ENCODE measurements around the gene ICAM4. TPM values are rescaled to one million over a fixed set of nuclear protein-coding genes. Genes with fewer than 3 reads are reported as not detected.

The ICAM4 gene
- total and polyA plus RNA-seq, 12 donors: 0.17 to 0.83 (median 0.51) TPM; not detected in 1

DNA sequence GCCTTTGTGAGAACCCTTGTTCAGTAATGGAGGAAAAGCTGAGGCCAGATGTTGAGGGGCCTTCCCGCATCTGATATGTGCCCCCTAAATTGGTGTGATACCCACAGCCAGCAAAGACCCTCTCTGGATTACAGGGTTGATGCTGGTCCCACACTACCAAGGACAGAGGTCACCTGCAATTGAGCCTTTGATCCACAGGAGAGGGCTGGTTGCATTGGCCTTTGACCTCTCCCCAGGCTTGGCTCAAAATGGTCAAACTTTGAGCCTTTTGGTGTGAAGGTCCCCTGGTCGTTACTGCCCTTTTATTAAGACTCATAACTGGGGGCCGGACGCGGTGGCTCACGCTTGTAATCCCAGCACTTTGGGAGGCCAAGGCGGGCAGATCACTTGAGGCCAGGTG lies 43.1 kb upstream of the ICAM4 start:
- WGBS, 2 donors: 95 to 96% methylated on average over 7 of the region's 7 CpGs
- intact Hi-C loops (cut with DNase I): loop anchor here in 2 of 10 donors (10.0 kb wide), 1 partner anchor 49 kb away; the partner anchor contains the start of gene DNMT1 (in 2 of the 2)
- no peak overlapping the region for H3K4me3 ChIP-seq
- DNase-seq (no peak), ATAC-seq (no peak)
- no peak overlapping the region for H3K27ac ChIP-seq
- H3K4me1 ChIP-seq: peaks cover 0 to 2% (median 0%) of the 10 kb centered on the region in 9 donors
- no peaks in the 10 kb centered on the region for H3K9me3 ChIP-seq
- no peaks in the 10 kb centered on the region for H3K27me3 ChIP-seq
- H3K36me3 ChIP-seq: no peaks in the 10 kb centered on the region
- TF ChIP-seq, protein P1, sequence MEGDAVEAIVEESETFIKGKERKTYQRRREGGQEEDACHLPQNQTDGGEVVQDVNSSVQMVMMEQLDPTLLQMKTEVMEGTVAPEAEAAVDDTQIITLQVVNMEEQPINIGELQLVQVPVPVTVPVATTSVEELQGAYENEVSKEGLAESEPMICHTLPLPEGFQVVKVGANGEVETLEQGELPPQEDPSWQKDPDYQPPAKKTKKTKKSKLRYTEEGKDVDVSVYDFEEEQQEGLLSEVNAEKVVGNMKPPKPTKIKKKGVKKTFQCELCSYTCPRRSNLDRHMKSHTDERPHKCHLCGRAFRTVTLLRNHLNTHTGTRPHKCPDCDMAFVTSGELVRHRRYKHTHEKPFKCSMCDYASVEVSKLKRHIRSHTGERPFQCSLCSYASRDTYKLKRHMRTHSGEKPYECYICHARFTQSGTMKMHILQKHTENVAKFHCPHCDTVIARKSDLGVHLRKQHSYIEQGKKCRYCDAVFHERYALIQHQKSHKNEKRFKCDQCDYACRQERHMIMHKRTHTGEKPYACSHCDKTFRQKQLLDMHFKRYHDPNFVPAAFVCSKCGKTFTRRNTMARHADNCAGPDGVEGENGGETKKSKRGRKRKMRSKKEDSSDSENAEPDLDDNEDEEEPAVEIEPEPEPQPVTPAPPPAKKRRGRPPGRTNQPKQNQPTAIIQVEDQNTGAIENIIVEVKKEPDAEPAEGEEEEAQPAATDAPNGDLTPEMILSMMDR (IDR thresholded peaks at IDR 0.05): no peak

DNA sequence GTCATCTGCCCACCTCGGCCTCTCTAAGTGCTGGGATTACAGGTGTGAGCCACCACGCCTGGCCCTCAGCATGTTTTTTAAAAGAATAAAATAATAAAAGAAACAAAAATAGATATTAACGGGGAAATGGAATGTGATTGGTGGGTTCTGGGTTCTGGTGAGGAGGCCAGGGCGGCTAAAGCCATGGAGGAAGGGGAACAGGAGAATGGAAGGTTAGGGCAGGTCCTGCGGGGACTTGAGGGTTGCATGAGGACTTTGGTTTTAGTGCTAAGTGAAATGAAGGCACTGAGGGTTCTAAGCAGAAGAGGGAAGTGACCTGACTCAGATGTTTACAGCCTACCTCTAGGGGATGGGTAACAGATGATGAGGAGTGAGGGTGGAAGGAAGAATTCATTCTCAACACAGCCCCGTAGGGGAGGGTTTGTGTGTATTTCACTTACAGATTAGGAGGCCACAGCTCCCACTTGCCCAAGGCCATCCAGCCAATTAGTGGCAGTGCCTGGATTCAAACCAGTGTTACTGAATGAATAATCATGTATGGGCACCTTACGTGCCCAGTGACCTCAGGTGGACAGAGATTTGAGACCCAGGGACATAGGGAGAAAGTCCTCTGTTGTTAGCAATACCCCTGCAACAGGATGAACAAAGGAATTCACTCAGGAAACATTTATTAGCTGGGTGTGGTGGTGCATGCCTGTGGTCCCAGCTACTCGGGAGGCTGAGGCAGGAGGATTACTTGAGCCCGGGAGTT lies 41.4 kb upstream of the ICAM4 start:
- Histone ChIP-seq H3K4me3 (no peak overlapping the region), H3K9me3 (no peaks in the 10 kb centered on the region), H3K27me3 (no peaks in the 10 kb centered on the region), H3K27ac (no peak overlapping the region), H3K36me3 (no peaks in the 10 kb centered on the region), H3K4me1 (peaks cover 0 to 7% (median 4%) of the 10 kb centered on the region in 9 donors)
- TF ChIP-seq, protein P1 (IDR thresholded peaks at IDR 0.05): no peak
- intact Hi-C loops (cut with DNase I): loop anchor here in 4 of 10 donors (5.0 to 10.0 kb wide), 2 partner anchors 51 to 313 kb away; partner anchors contain the start of gene DNMT1 (in 2 of the 4)
- ATAC-seq (no peak), DNase-seq (no peak)
- 82 to 87% methylated on average over 9 of the region's 9 CpGs for WGBS, 2 donors

GRCh38 chr19:10246511-10246910 lies 40.2 kb upstream of the ICAM4 start:
- WGBS, 2 donors: 89 to 90% methylated on average over 6 of the region's 6 CpGs
- TF ChIP-seq, protein P1 (IDR thresholded peaks at IDR 0.05): no peak
- no peaks in the 10 kb centered on the region for H3K27me3 ChIP-seq
- no peaks in the 10 kb centered on the region for H3K36me3 ChIP-seq
- no peak overlapping the region for H3K27ac ChIP-seq
- peaks cover 0 to 18% (median 4%) of the 10 kb centered on the region in 9 donors for H3K4me1 ChIP-seq
- no peak for ATAC-seq
- no peak overlapping the region for H3K4me3 ChIP-seq
- intact Hi-C loops (cut with DNase I): loop anchor here in 4 of 10 donors (5.0 to 10.0 kb wide), 2 partner anchors 52 to 314 kb away; partner anchors contain the start of gene DNMT1 (in 2 of the 4)
- DNase-seq: no peak
- H3K9me3 ChIP-seq: no peaks in the 10 kb centered on the region

- Histone ChIP-seq H3K9me3 (no peaks in the 10 kb centered on the region), H3K36me3 (peaks cover 0 to 36% (median 16%) of the 10 kb centered on the region in 9 donors), H3K4me3 (peak within 1 kb of the TSS; percentile 47 to 99 (median 82)), H3K27ac (peak within 1 kb of the TSS; percentile 44 to 95 (median 88)), H3K4me1 (peaks cover 0 to 32% (median 14%) of the 10 kb centered on the region in 9 donors), H3K27me3 (no peaks in the 10 kb centered on the region)
- 1% methylated on average over 75 to 77 of the region's 77 CpGs for WGBS, 2 donors
- intact Hi-C loops (cut with DNase I): loop anchor here in 8 of 10 donors (2.0 to 10.0 kb wide), 7 partner anchors 21 to 320 kb away; partner anchors contain the start of genes PPAN (in 2 of the 8), DNMT1 (in 1 of the 8), OLFM2 (in 1 of the 8) and S1PR2 (in 1 of the 8)
- DNase-seq (peak; percentile 91 to 98), ATAC-seq (peak; percentile 94 to 97 (median 96))
- TF ChIP-seq, protein P1 (IDR thresholded peaks at IDR 0.05): no peak
These were observed 34.7 kb upstream of the ICAM4 start, which contains the start of gene MRPL4 for GRCh38 chr19:10251792-10252694. Gene MRPL4 (plus strand): TSS chr19:10252214. CDS start chr19:10252254, 40 bp downstream.

Measured in heart right ventricle (tissue), 16 donors.